Sigmoid colon (tissue), 7 donors: Measurements from ENCODE around the gene CCDC33. TPM values are rescaled to one million over a fixed set of nuclear protein-coding genes. Genes with fewer than 3 reads are reported as not detected.

Experiments
- DNase-seq: peaks from one replicate; pipeline ENCODE4 v3.0.0-alpha.2; 2019
- H3K27ac ChIP-seq, 4 donors: fragments of 200-600 bp; sonication (generic); one replicate each; pipeline ENCODE4 v1.5.1; 2016 to 2019; ENCODE audit warnings: mild to moderate bottlenecking in 1 of 4
- H3K27me3 ChIP-seq, 3 donors: fragments of 200-600 bp; sonication (generic); one replicate each; pipeline ENCODE4 v1.5.1; 2019; ENCODE audit warnings: mild to moderate bottlenecking in 1 of 3
- H3K36me3 ChIP-seq, 4 donors: fragments of 200-600 bp; sonication (generic); one replicate each; pipeline ENCODE4 v1.5.1; 2016 to 2019
- H3K4me1 ChIP-seq, 4 donors: fragments of 200-600 bp; sonication (generic); one replicate each; pipeline ENCODE4 v1.5.1; 2017 to 2019
- H3K4me3 ChIP-seq, 4 donors: fragments of 200-600 bp; sonication (generic); one replicate each; pipeline ENCODE4 v1.5.1; 2017 to 2019; ENCODE audit warnings: mild to moderate bottlenecking in 2 of 4, moderate library complexity in 1 of 4
- H3K9me3 ChIP-seq, 4 donors: fragments of 200-600 bp in 3 of 4; sonication (generic) in 3 of 4; one replicate each; pipeline versions ENCODE4 v1.5.1 to v1.6.1; 2013 to 2019
- EP300 ChIP-seq, 4 donors: sonication (generic); formaldehyde crosslinking; IDR thresholded peaks; one replicate each; pipeline ENCODE4 v1.6.1; 2017; ENCODE audit warnings: antibody characterized with exemption in 4 of 4
- POLR2A ChIP-seq, 2 donors: fragments of 450-650 bp; IDR thresholded peaks; one replicate each; pipeline ENCODE4 v1.6.1; 2016; ENCODE audit warnings: antibody characterized with exemption in 2 of 2, mild to moderate bottlenecking in 2 of 2, moderate library complexity in 2 of 2
- POLR2AphosphoS5 ChIP-seq, 4 donors: sonication (generic); formaldehyde crosslinking; IDR thresholded peaks; one replicate each; pipeline ENCODE4 v1.6.1; 2017; ENCODE audit warnings: antibody characterized with exemption in 4 of 4
- WGBS, 2 donors: extraction: QIAGEN DNeasy Blood & Tissue Kit; methylation state at CpG; one replicate each; pipeline ENCODE4 v1.1.7; 2013; 5-methylcytosine and 5-hydroxymethylcytosine counted together
- intact Hi-C: fragments of 100-400 bp; cut with DNase I; formaldehyde crosslinking; loops from one replicate; pipeline ENCODE4 v1.15.1; 2023
- polyA plus RNA-seq, 3 donors: library from polyadenylated mRNA; stranded (reverse); fragments of 200-250 nt; gene quantifications; one replicate each; pipeline ENCODE4 v1.2.3, GENCODE V29; 2013
- total RNA-seq, 4 donors: library from RNA; depleted of rRNA; stranded (reverse); fragments of >200 nt; gene quantifications; one replicate each; pipeline ENCODE4 v1.1.0, GENCODE V29; 2016
- TF ChIP-seq, protein P1 (sequence below), 4 experiments: fragments of 450-650 bp in 3 of 4; fragments of 200-600 bp in 1 of 4; IDR thresholded peaks; one replicate each; pipeline ENCODE4 v1.5.1; 2016 to 2019; ENCODE audit warnings: antibody characterized with exemption in 4 of 4, mild to moderate bottlenecking in 3 of 4, moderate library complexity in 2 of 4
- donor health status: healthy with polysubstance abuse.
- donor health status: Bipolar disorder and iron deficiency.
- donor health status: healthy.

The CCDC33 gene
- total and polyA plus RNA-seq, 7 donors, result 0.09 to 0.60 TPM; not detected in 5

DNA sequence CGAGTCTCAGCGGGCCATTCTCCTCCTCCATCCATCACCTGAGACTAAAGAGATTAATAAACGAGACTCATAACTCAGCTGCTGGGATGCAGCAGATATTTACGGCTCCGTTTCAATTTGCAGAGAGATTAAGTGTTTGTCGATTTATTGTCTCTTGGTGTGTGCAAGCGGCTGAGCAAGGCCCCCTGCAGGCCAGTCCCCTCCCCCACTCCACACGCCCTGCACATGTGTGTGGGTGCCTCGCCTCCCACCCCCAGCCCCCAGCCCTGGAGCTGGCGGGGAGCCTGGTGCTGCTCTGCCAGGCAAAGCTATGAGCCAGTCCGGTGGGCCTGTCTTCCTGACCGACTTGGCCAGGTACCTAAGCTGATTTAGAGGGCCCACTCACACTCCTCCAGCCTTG, 68.3 kb downstream of the CCDC33 start:
- Histone ChIP-seq H3K36me3 (no peaks in the 10 kb centered on the region), H3K27ac (no peak overlapping the region), H3K27me3 (peaks cover 0 to 78% (median 25%) of the 10 kb centered on the region in 3 donors), H3K9me3 (no peaks in the 10 kb centered on the region), H3K4me3 (no peak overlapping the region), H3K4me1 (no peaks in the 10 kb centered on the region)
- TF ChIP-seq POLR2AphosphoS5 (IDR thresholded peaks at IDR 0.05) (no peak), POLR2A (IDR thresholded peaks at IDR 0.05) (no peak), EP300 (IDR thresholded peaks at IDR 0.05) (no peak)
- TF ChIP-seq, protein P1, sequence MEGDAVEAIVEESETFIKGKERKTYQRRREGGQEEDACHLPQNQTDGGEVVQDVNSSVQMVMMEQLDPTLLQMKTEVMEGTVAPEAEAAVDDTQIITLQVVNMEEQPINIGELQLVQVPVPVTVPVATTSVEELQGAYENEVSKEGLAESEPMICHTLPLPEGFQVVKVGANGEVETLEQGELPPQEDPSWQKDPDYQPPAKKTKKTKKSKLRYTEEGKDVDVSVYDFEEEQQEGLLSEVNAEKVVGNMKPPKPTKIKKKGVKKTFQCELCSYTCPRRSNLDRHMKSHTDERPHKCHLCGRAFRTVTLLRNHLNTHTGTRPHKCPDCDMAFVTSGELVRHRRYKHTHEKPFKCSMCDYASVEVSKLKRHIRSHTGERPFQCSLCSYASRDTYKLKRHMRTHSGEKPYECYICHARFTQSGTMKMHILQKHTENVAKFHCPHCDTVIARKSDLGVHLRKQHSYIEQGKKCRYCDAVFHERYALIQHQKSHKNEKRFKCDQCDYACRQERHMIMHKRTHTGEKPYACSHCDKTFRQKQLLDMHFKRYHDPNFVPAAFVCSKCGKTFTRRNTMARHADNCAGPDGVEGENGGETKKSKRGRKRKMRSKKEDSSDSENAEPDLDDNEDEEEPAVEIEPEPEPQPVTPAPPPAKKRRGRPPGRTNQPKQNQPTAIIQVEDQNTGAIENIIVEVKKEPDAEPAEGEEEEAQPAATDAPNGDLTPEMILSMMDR (IDR thresholded peaks at IDR 0.05), result no peak
- no peak for DNase-seq
- intact Hi-C loops, result loop anchor here (10.0 kb wide), 1 partner anchor 250 kb away; no protein-coding TSS in a partner anchor
- 58 to 65% methylated on average over 12 of the region's 12 CpGs for WGBS, 2 donors

DNA sequence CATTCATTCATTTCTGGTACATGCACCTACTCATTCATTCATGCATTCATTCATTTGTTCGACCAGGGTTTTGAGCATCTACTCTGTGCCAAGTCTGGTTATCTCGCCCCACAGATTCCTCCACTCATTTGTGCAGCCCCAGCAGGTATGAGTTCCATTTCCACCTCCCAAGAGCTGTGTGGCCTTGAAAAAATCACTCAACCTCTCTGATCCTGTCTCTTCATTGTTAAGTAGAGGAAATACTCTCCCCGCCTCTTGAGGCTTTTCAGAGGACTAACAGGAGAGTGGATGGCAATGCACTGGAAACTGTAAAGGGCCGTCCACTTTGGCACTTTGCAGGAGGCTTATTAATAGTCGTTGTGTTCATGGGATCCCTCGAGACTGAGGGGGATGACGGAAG, 69.6 kb downstream of the CCDC33 start:
- peaks cover 0 to 78% (median 25%) of the 10 kb centered on the region in 3 donors for H3K27me3 ChIP-seq
- intact Hi-C loops, result loop anchor here (10.0 kb wide), 1 partner anchor 251 kb away; no protein-coding TSS in a partner anchor

GRCh38 chr15:74306781-74307217, 70.7 kb downstream of the CCDC33 start:
- peaks cover 0 to 72% (median 25%) of the 10 kb centered on the region in 3 donors for H3K27me3 ChIP-seq
- TF ChIP-seq, protein P1 (IDR thresholded peaks at IDR 0.05), result no peak
- TF ChIP-seq POLR2AphosphoS5 (IDR thresholded peaks at IDR 0.05) (no peak), POLR2A (IDR thresholded peaks at IDR 0.05) (no peak), EP300 (IDR thresholded peaks at IDR 0.05) (no peak)
- H3K4me3 ChIP-seq, result no peak overlapping the region
- DNase-seq, result no peak
- H3K36me3 ChIP-seq, result no peaks in the 10 kb centered on the region
- WGBS, 2 donors, result 29 to 56% methylated on average over 10 of the region's 10 CpGs
- H3K27ac ChIP-seq, result no peak overlapping the region
- intact Hi-C loops, result loop anchor here (1.0 to 10.0 kb wide), 2 partner anchors 179 to 252 kb away; no protein-coding TSS in a partner anchor
- H3K4me1 ChIP-seq, result no peaks in the 10 kb centered on the region
- no peaks in the 10 kb centered on the region for H3K9me3 ChIP-seq

More for the DNA sequence above, 69.6 kb downstream of the CCDC33 start:
- Histone ChIP-seq H3K9me3 (no peaks in the 10 kb centered on the region), H3K36me3 (no peaks in the 10 kb centered on the region), H3K4me1 (no peaks in the 10 kb centered on the region), H3K27ac (no peak overlapping the region), H3K4me3 (no peak overlapping the region)
- TF ChIP-seq EP300 (IDR thresholded peaks at IDR 0.05), result no peak
- TF ChIP-seq POLR2AphosphoS5 (IDR thresholded peaks at IDR 0.05), result no peak
- TF ChIP-seq POLR2A (IDR thresholded peaks at IDR 0.05), result no peak
- TF ChIP-seq, protein P1 (IDR thresholded peaks at IDR 0.05), result no peak
- WGBS, 2 donors, result 82 to 84% methylated on average over 7 of the region's 7 CpGs
- no peak for DNase-seq

DNA sequence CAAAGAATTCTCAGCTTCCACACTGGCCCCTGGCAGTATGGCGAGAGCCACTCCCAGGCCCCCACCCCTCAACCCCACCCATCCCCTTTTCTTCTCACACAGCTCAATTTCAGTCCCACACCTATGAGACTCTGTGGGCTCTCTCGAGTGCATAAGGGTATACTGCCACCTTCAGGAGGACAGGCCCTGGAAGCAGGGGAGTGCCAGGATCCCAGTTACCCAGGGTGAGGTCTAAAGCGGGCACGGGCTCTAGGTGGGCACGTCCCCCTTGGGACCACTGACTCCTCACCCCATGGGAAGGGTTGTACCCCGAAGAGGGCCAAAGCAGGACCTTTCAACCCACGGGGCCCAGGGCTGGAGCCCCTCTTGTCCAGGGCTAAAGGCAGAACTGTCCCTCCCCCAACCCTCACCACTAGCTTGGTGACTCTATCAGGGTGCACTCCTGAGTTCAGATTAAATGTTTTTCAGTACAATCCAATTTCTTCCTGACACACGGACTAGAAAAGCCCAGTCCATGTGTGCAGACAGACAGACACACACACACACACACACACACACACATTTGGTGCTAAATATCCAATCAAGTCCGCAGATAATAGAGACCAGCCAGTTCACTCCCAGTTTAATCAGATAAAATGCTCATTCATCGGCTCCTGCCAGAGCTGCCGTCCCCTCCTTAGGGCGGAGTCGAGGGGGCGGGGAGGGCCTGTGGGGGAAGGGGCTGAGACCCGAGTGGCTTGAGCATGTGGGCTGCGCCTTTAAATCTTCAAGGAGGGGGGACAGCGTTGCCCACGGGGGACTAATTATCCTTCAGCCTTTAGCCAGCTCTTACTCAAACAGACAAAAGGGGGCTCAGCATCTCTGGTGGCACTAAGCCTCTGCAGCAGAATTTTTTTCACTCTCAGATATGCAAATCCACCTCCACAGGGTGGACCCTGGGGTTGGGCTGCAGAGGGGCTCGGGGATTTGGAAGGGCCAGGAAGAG, 72.0 kb downstream of the CCDC33 start:
- no peak for TF ChIP-seq POLR2AphosphoS5 (IDR thresholded peaks at IDR 0.05)
- TF ChIP-seq, protein P1 (IDR thresholded peaks at IDR 0.05), result peak; percentile 11 to 63 (median 33)
- intact Hi-C loops, result loop anchor here (1.0 to 10.0 kb wide), 2 partner anchors 181 to 253 kb away; no protein-coding TSS in a partner anchor
- H3K4me1 ChIP-seq, result no peaks in the 10 kb centered on the region
- no peaks in the 10 kb centered on the region for H3K36me3 ChIP-seq
- WGBS, 2 donors, result 8 to 17% methylated on average over 19 of the region's 19 CpGs
- peak; percentile 66 for DNase-seq
- no peak overlapping the region for H3K27ac ChIP-seq
- H3K27me3 ChIP-seq, result peaks cover 0 to 65% (median 25%) of the 10 kb centered on the region in 3 donors
- H3K9me3 ChIP-seq, result no peaks in the 10 kb centered on the region
- no peak overlapping the region for H3K4me3 ChIP-seq
